ENCODE data around the gene SLC36A2. TPM values are rescaled to one million over a fixed set of nuclear protein-coding genes. Genes with fewer than 3 reads are reported as not detected.

SLC36A2 gene
- total RNA-seq, 1 experiment from 2014 or later, result not detected

- BruUV-seq (replicated peaks), result no TSS peak
- Histone ChIP-seq H3K9me3 (ENCODE audit: low read length) (no peaks in the 10 kb centered on the region), H3K27me3 (ENCODE audit: low read length) (peaks cover 14% of the 10 kb centered on the region; the same call in 1 of the 2 replicates), H2AFZ (ENCODE audit: low read length) (no peak overlapping the region), H3K9me2 (replicated peaks; ENCODE audit: low read length) (no peaks in the 10 kb centered on the region), H3F3A (ENCODE audit: low read length, unreplicated experiment) (no peaks in the 10 kb centered on the region), H4K20me1 (ENCODE audit: low read length) (no peaks in the 10 kb centered on the region), H3K4me1 (ENCODE audit: insufficient read depth, low read length) (peaks cover 9% of the 10 kb centered on the region), H3K27ac (ENCODE audit: low read length) (no peak overlapping the region), H3K4me2 (ENCODE audit: low read length) (no peak overlapping the region), H3K79me2 (ENCODE audit: low read length) (no peaks in the 10 kb centered on the region), H3K4me3 (ENCODE audit: low read length) (no peak overlapping the region), H3K36me3 (ENCODE audit: low read depth, low read length) (no peaks in the 10 kb centered on the region), H3K9ac (ENCODE audit: low read length) (no peak overlapping the region)
- TF ChIP-seq EZH2phosphoT487 (IDR thresholded peaks at IDR 0.05; ENCODE audit: borderline replicate concordance, low read length), result no peak
- no peak for TF ChIP-seq CTCF (conservative IDR thresholded peaks at IDR 0.05; ENCODE audit: low read depth, low read length)
- no peak for TF ChIP-seq EZH2 (IDR thresholded peaks at IDR 0.05; ENCODE audit: low read length, unreplicated experiment)
- ChIA-PET CTCF (interaction anchor here (0.6 kb wide), 1 partner anchor 14 kb away, joined by 3 read pairs; no protein-coding TSS in a partner anchor), POLR2A (ENCODE audit: unreplicated experiment) (no interaction called here)
- ATAC-seq (no peak), DNase-seq (no peak)
- intact Hi-C loops (cut with micrococcal nuclease), result no loop called here
Observed at GRCh38 chr5:151348789-151349188, 1.4 kb upstream of the SLC36A2 start.

- Histone ChIP-seq H3K79me2 (ENCODE audit: low read length) (no peaks in the 10 kb centered on the region), H3K27me3 (ENCODE audit: low read length) (peaks cover 42% of the 10 kb centered on the region), H3K9me2 (replicated peaks; ENCODE audit: low read length) (no peaks in the 10 kb centered on the region), H3K4me3 (ENCODE audit: low read length) (no peak overlapping the region), H3F3A (ENCODE audit: low read length, unreplicated experiment) (no peaks in the 10 kb centered on the region), H3K4me2 (ENCODE audit: low read length) (no peak overlapping the region), H3K4me1 (ENCODE audit: insufficient read depth, low read length) (peaks cover 9% of the 10 kb centered on the region), H3K36me3 (ENCODE audit: low read depth, low read length) (no peaks in the 10 kb centered on the region), H2AFZ (ENCODE audit: low read length) (no peak overlapping the region), H3K9me3 (ENCODE audit: low read length) (no peaks in the 10 kb centered on the region), H3K27ac (ENCODE audit: low read length) (no peak overlapping the region), H4K20me1 (ENCODE audit: low read length) (no peaks in the 10 kb centered on the region), H3K9ac (ENCODE audit: low read length) (no peak overlapping the region)
- intact Hi-C loops (cut with micrococcal nuclease), result no loop called here
- no peak for TF ChIP-seq EZH2 (IDR thresholded peaks at IDR 0.05; ENCODE audit: low read length, unreplicated experiment)
- TF ChIP-seq CTCF (conservative IDR thresholded peaks at IDR 0.05; ENCODE audit: low read depth, low read length), result no peak
- no peak for TF ChIP-seq EZH2phosphoT487 (IDR thresholded peaks at IDR 0.05; ENCODE audit: borderline replicate concordance, low read length)
- ATAC-seq (peak; percentile 33), DNase-seq (peak; percentile 16)
- POLR2A ChIA-PET (ENCODE audit: unreplicated experiment), result no interaction called here
- CTCF ChIA-PET, result no interaction called here
- BruUV-seq (replicated peaks), result no TSS peak
Observed at GRCh38 chr5:151345808-151346478, 1.4 kb downstream of the SLC36A2 start.

GRCh38 chr5:151345187-151345807 lies 2.1 kb downstream of the SLC36A2 start:
- no TSS peak for BruUV-seq (replicated peaks)
- Histone ChIP-seq H3K79me2 (ENCODE audit: low read length) (no peaks in the 10 kb centered on the region), H3K27ac (ENCODE audit: low read length) (no peak overlapping the region), H4K20me1 (ENCODE audit: low read length) (no peaks in the 10 kb centered on the region), H3K9ac (ENCODE audit: low read length) (no peak overlapping the region), H3F3A (ENCODE audit: low read length, unreplicated experiment) (no peaks in the 10 kb centered on the region), H3K27me3 (ENCODE audit: low read length) (peaks cover 48% of the 10 kb centered on the region), H3K9me3 (ENCODE audit: low read length) (no peaks in the 10 kb centered on the region), H3K36me3 (ENCODE audit: low read depth, low read length) (no peaks in the 10 kb centered on the region), H3K4me2 (ENCODE audit: low read length) (no peak overlapping the region), H2AFZ (ENCODE audit: low read length) (no peak overlapping the region), H3K9me2 (replicated peaks; ENCODE audit: low read length) (no peaks in the 10 kb centered on the region), H3K4me1 (ENCODE audit: insufficient read depth, low read length) (peaks cover 9% of the 10 kb centered on the region), H3K4me3 (ENCODE audit: low read length) (no peak overlapping the region)
- no peak for ATAC-seq
- TF ChIP-seq EZH2phosphoT487 (IDR thresholded peaks at IDR 0.05; ENCODE audit: borderline replicate concordance, low read length) (no peak), EZH2 (IDR thresholded peaks at IDR 0.05; ENCODE audit: low read length, unreplicated experiment) (no peak), CTCF (conservative IDR thresholded peaks at IDR 0.05; ENCODE audit: low read depth, low read length) (no peak)
- POLR2A ChIA-PET (ENCODE audit: unreplicated experiment), result no interaction called here
- CTCF ChIA-PET, result no interaction called here
- intact Hi-C loops (cut with micrococcal nuclease), result no loop called here
- no peak for DNase-seq
